GM04504 (cell line): ENCODE results near the gene ARHGAP4.

ENCODE experiments used
- DNase-seq: peaks from one replicate; pipeline ENCODE4 v3.0.0-alpha.2; 2012; ENCODE audit warnings: low read depth

The ARHGAP4 gene

DNA sequence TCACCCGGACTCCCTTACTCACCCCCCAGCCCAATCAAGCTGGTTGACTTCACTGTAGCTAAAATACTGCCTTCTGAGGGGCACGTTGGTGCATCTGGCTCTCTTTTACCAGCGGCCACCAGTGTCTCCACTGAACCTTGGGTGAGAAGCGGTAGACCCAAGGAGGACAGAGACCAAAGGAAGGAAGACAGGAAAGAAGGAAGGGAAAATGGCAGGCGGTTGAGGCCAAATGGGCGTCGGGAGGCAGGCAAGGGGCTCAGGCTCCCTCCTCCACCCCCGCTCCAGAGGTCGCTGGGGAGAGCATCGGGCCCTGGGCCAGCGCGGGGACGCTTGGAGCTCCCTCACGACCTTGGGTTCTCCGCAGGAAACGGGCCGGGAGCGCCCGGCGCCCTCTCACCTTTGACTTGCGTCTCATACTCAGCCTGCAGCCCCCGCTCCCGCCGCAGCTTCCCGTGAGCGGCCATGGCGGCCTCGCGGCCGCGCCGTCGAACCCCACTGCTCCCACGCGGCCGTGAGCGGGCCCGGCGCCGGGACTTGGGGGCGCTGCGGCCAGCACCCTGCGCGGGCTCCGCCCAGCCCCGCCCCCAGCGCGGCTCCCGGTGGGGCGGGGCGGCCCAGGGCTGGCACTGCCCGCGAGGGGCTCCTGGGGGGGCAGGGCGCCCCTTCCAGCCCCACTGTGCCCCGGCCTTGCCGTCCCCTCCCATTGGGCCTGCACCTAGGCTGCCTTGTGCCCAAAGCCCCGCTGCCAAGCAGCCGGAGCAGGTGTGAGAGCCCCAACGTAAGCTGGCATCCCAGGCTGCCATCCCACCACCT lies at the start of gene ARHGAP4:
ARHGAP4 (minus strand) TSS at position 526 of the 813 bp plus-strand sequence; CDS start at position 464, 62 bp downstream.
- DNase-seq, result no peak

DNA sequence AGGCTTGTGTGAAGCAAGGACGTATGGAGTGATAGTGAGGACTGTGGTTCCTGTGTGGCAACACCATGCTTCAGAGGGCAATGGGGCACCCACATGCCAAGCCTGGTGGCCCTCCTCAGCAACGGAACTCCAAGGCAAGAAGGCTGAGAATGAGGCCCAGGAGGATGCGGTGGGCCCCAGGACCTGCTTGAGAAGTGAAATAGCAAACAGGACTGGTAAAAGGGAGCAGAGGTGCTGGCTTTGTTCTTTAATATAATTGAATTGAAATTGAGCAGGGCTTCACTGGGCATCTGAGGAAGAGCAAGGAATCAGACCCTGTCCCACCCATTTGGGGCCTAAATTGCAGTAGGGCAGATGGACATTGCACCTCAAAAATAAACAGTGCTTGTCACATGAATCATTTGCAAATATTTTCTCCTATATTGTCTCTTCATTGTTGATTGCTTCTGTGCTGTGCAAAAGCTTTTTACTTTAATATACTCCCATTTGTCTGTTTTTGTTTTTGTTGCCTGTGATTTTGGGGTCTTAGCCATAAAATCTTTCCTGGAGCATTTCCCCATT lies 48.7 kb upstream of the ARHGAP4 start:
- no peak for DNase-seq

DNA sequence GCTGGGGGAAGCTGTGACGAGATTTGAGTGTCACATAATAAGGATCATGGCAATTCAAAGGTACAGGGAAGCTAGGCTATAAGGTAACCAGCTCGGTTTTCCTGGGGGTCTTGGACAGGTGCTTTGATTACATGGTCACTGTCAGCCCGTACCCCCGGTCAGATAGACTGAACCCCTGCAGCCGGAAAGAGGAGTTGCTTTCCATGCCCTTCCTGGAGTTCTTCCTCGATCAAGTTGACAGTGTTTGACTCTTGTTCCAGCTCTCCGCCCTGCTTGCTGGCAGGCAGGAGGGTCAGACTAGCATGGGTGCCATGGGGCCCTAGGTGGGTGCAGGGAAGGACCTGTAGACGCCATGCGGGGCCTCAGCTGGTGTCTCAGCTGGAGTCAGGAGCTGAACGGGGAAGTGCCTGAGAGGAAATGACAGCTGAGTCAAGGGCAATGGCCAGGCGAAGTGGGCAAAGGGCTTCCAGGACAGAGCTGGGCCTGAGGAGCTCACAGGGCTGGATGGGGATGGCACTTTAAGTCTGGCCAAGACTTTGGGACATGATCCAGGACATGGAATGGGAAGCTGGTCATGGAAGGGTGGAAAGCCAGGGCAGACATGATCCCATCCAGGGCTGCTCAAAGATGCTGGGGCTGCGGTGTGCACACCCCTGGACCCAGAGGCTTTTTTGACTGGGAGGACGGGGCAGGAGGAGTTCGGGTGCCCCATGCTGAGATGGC lies 48.1 kb upstream of the ARHGAP4 start:
- no peak for DNase-seq

DNA sequence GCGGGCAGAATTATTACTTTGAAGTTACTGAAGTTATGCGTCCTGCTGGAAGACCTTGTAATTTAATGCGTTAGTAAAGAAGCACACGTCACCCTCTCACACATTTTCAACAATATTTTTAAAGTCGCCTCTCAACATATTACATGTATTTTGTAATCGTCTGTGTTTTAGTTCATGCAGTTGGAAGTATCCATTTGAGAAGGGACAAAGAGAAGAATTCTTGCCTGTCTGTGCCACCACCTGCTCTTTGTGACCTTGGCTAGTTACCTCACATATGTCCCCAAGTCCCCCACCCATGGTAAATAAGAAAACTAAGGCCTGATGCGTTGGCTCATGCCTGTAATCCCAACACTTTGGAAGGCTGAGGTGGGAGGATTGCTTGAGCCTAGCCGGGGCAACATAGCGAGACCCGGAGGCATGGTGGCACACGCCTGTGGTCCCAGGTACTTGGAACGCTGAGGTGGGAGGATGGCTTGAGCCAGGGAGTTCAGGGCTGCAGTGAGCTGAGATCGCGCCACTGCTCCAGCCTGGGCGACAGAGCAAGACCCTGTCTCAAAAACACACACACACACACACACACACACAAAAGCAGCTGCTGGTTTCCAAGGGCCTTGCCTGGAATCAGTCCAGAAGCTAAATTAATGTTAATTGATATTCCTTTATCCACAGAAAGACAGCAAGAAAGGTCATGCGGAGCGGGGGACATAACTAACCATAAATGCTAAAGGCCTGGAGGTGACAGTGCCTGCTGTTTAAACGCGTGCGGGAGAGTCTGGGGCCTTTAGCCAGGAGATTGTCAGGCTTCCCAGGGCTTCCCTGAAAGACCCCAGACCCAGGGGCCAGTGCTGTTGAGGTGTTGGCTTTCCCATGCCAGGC lies 47.3 kb upstream of the ARHGAP4 start:
- DNase-seq, result no peak

DNA sequence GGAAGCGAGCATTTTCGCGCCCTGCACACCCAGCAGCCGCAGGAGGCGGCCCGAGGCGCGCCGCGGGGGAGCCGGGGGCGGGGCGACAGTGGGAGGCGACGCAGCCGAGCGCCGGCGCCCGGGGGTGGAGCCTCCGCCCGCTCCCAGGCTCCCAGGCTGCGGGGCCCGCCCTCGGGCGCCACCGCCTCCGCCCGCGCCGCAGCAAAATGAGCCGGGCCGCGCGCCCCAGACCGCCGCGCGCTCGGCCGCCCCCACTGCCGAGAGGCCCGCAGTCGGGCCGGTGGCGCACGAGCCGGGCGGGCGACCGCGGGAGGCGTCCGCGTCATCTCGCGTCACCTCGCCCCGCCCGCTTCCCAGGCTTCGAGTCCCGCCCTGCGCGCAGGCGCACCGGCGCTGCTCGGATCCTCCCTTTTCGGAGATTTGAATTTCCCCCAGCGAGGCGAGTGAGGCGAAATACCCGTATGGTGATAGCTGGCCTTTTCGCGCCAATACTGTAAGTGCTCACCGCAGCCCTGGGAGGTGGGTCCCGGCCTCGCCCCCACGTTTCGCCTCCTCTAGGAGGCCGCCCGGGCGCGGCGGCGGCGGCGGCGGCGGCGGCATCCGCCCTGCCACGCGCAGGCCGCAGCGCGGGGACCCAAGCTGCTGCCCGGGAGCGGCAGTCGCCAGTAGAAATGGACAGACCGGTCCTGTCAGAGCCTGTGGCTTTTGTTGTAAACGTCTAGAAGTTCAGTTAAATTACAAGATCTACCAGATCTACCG lies 46.5 kb upstream of the ARHGAP4 start, which contains the start of gene TMEM187:
TMEM187 (plus strand) TSS at position 387 of the 759 bp plus-strand sequence. CDS start 9,309 bp downstream, outside the sequence.
- DNase-seq, result peak; percentile 74

DNA sequence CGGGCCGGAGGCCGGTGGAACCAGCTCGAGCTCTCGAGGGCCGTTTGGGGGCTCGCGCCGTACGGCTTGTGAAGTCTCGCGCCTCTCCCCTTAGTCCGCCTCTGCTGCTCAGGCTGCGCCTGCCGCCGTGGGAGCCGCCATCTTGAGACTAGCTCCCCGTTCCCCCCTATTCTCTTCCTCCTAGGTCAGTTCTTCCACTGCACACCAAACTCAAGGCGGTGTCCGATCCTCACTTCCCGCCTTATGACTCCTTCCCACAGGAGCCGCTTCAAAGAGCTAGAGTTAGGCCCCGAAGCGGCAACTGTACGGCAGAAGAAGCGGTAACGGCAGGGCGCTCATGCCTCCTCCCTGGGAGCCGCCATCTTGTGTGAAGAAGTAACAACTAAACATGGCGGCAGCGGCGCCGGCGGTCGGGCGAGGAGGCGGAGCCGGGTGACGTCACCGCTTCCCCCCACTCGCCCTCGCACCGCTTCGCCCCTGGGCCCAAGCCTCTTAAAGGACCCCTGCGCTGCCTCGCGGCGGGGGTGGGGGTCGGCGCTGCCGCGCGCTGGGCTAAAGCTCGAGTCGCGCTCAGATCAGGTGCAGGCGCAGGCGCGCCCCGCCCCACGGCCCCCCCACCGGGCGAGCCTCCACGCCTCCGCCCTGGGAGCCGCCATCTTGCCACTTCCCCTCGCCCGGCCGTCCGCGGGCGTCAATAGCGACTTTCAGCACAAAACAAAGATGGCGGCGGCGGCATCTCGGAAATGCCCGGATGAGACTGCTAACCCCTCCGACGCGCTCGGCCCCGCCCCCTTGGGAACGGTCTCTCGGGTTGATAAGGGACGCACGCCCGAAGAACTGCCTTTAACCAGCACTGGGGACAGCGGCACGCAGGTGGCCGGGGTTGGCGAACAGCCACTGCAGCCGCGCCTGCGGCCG lies 45.6 kb upstream of the ARHGAP4 start, which contains the start of gene HCFC1:
HCFC1 (minus strand) TSS at position 369 of the 918 bp plus-strand sequence. CDS start 978 bp downstream, outside the sequence.
- peak; percentile 90 for DNase-seq

DNA sequence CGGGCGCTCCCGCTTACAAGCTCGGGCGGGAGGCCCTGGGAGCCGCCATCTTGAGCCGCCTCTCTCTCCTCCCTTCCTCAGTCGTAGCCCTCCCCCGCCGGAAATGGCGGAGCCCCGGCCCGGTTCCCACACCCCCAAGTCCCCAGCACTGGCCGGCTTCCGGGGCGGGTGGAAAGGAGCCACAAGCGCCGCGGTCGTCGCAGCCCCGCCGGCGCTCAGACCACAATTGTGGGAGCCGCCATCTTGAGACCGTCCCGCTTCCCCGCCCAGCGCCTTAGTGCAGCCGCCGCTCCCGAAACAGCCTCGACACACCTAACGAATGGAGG lies 45.0 kb upstream of the ARHGAP4 start:
- peak; percentile 84 for DNase-seq

DNA sequence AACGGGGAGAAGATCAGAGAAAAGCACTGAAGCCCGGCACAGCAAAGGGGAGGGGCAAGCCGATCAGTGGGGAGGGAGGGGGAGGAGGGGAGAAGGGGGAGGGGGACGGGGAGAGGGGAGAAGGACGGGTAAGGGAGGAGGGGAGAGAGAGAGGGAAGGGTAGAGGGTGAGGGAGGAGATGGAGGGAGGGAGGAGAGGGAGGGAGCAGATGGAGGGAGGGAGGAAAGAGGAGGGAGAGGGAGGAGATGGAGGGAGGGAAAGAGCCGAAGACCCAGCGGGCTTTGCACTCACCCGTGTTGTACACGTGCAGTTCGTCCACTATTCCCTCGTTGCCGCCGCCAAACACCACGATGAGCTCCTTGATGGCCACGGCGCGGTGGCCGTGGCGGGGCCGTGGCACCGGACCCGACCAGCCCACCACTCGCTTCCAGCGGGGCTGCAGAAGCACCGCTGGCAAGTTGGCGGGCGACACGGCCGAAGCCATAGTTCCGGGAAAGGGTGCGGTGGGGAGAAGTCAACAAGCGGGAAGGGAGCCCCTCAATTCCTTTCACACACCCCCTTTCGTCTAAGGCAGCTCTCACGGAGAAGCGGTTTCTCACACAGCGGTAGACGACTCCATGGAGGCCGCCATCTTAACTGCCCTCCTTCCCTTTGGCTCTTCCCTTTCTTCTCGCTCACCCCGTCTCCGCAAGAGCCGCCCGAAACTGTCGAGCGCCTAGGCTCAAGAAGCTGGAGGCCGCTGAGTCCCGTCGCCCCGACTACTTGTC lies 44.5 kb upstream of the ARHGAP4 start:
- DNase-seq, result peak; percentile 30

DNA sequence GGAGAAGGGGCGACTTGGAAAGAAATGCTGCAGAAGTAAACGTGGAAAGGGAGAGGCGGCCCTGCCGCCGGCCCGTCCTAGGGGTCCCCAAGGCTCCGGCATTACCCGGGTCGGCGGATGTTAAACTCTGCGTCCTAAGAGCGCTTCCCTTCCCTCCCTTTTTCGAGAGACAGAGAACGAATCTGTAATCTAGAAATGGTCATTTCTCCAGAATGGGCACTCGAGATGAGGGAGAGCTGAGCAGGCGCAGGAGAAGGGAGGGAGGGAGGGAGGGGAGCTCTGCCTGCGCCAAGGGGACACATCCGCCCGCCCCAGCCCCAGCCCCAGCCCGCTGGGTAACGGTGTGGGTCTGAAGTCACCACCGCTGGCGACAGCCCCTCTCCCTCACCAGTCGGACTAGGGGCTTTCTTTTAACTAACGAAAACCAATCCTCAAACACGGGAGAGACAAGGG lies 43.9 kb upstream of the ARHGAP4 start:
- no peak for DNase-seq

DNA sequence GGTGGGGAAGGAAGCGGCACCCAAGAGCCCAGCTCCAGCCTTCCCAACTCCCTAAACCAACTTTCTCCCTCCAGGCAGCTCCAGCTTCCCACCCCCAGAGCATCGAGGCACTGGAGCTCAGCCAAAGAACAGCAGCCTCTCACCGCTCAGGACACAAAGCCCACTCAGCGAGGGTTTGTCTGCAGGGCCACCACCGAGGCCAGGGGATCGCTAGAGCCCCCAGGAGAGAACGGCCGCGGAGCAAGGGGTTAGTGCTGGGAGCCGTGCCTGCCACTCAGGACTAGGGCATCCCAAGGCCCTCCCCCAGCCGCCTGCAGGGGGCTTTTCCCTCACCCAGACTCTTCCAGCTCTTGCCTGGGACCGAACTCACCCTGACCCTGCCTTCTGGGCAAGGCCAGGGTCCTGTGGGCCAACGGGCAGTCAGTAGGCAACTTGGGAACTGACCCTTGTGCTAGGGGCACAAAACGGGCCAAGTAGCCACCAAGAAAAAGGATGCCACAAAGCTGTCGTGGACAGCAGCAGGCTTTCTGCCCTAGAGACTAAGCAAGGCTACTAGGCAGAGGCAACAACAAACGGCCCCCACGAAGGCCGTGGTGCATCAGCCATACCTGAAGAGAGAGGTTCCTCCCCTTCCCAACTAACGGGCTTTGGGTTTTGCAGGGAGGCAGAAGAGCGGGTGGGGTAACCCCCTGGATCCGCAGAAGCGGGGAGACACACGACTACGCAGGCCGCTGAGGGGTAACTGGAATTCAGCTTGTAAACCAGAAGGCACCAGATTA lies 43.2 kb upstream of the ARHGAP4 start:
- no peak for DNase-seq

DNA sequence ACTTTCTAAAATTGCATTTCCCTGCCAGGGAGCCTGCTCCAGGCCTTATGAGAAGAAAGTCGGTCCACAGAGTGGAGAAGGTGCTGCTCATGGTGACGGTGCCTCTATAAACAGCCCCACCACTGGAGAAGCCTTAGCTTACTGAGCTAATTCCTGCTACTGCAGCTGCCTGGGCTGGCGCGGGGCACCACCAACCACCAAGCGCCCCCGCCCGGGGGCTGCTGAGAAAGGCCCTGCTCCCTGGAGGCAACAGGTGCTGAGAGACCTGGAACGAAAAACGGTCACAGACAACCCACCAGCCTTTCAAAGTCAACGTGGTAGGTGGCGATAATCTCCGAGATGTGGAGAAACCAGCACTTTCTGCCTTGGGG lies 42.7 kb upstream of the ARHGAP4 start:
- no peak for DNase-seq

DNA sequence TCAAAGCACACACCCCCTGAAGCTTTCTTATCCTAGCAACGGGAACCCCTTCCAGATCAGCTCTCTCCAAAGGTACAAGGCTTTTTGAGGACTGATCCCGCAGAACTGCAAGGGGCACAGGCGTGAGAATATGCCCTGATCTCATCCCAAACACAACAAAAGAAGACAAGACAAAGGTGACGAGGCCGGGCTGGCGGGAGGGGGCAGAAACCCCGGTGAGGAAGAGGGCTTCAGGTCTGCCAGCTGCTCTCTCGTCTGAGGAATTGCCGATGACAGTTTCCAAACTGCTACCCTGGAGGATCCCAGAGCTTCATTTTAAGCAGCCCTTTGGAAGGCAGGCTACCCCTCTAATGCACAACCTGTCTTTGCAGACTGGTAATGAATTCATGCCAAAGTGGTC lies 42.2 kb upstream of the ARHGAP4 start:
- no peak for DNase-seq

DNA sequence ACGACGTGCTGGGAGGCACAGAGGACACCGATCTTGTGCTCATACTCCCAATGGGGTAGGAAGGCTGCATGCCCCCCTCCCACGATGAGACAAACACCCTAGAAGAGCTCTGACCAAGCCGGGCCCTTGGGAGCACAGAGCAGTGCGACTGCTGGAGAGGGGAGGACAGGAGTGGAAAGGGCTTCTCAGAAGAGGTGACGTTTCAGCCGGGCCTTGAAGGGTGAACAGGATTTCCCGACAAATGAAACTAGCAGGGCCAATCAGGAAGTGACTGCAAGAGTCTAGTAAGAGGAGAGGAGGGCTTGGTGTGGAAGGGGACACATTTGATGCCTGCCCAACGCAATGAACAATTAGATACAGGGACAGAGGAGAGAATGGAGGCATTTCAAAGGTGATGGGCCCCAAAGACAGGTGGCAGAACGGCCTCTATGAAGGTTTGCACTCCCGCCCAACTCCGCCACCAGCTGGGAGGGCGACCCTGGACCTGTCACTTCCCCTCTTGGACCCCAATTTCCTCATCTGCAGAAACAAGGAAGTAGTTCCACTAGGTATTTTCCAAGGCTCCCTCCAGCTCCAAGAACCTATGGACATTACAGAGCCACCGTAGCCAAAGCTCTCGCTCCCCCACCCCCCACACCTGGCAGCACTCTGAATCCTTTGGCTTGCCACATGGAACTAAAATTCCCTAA lies 41.6 kb upstream of the ARHGAP4 start:
- no peak for DNase-seq

DNA sequence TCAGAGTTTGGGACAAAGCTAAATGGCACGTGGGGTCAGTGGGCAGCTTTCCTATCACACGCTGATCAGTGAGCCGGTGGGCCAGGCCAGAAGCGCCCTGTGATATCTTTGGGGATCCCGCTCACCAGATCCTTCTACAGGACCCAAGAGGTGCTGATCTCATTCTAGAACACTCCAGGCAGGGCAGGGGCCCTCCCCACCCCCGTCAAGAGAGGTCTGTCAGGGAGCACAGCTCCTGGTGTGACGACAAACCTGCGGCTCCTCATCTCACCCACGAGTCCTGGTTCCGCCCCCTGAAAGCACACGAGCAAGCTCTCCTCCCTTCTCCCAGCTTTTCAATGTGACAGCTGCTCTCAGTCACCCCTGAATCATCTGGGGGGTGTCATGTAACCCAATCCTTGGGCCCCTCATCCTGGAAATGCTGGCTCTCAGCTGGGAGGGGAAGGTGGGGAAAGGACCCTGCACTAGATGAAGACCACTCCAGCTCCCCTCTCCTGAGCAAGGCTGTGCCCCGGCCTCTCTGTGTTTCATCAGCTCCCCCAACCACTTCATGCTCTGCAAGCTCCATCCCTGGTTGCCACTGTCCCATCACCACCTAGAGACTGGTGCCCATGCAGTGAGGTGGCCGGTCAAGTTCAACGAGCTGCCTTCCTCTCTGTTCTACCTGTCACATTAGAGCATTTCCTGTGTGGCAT lies 40.9 kb upstream of the ARHGAP4 start:
- no peak for DNase-seq

DNA sequence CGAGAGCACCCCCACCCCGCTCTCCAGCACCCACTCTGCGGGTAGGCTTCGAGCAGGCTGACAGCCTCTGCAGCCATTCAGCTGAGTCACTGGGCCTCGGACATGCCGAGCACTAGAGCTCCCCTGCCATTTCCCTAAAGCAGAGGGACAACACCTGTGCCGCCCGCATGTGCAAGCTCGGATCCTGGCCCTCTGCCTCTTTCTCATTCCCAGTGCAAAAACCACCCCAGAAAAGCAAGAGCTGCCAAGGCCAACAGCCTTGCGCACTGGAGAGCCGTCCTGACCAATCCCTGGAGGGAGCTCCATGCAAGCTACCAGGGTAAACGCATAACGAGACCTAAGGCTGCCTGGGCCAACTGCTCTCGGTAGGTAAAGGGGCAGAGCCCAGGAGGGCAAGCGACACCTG lies 40.2 kb upstream of the ARHGAP4 start:
- no peak for DNase-seq

DNA sequence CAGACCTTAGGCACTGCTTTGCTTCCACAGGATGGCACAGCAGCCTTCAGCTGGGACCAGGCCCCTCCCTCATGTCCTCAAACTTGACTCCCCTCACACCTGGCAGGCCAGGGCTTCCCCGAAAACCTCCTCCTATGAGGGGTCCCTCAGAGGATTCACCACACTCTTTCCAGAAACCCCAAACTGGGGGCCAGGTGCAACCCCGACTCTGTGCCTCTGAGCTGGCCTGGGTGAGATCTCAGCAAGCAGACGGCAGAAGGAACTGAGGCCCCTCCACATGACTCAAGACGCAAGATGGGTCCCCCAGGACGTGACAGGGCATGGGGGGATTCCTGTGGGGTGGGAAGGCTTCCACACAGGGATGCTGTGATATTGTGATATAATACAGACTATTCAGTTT lies 39.3 kb upstream of the ARHGAP4 start:
- DNase-seq, result no peak

DNA sequence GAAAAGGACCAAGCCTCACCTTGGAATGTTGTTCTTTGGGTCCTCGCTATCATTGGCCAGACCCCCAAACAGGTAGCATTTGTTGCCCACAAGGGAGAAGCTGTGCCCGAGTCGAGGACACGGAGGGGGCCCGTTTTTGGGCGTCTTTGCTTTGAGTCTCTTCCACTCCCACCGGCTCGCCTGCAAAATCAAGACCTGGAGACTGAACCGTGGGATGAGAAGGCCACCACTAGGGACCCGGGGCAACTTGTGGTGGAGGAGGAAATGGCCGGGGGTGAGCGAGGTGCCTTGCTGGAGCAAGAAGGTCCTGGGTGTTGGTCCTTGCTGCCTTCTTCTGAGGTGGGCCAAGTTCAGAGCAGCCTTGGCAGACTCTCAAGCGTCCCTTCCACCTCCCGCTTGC lies 38.0 kb upstream of the ARHGAP4 start:
- DNase-seq, result no peak
